Activated CD4-positive, alpha-beta T cell treated with anti-CD3 and anti-CD28 coated beads, Interleukin-2, amount 50 U/mL, for 16 hours (primary cell): ENCODE results near the gene PITRM1.
"Not testable (repeated sequence)": the region's sequence is repeated elsewhere in the genome, so short reads cannot be mapped to it uniquely, and the experiment has no call there.

Experiments used
- DNase-seq: peaks from one replicate; pipeline ENCODE4 v3.0.0-alpha.2; 2020

PITRM1 gene

GRCh38 chr10:3115685-3116084 is 56.9 kb downstream of the PITRM1 start:
- DNase-seq: no peak

DNA sequence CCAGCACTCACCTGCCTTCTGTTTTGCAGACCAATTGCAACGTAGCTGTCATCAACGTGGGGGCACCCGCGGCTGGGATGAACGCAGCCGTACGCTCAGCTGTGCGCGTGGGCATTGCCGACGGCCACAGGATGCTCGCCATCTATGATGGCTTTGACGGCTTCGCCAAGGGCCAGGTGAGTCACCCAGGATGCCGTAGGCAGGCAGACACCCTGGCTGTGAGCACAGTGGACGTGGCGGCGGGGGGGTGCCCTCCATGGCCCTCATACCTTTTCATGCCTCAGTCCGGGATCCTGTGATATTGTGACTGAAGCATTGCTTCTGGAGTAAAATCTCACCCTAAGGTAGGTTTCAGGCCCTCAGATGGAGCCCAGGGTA is 59.2 kb downstream of the PITRM1 start:
- DNase-seq: no peak

GRCh38 chr10:3111621-3112163 is 60.9 kb downstream of the PITRM1 start:
- no peak for DNase-seq

DNA sequence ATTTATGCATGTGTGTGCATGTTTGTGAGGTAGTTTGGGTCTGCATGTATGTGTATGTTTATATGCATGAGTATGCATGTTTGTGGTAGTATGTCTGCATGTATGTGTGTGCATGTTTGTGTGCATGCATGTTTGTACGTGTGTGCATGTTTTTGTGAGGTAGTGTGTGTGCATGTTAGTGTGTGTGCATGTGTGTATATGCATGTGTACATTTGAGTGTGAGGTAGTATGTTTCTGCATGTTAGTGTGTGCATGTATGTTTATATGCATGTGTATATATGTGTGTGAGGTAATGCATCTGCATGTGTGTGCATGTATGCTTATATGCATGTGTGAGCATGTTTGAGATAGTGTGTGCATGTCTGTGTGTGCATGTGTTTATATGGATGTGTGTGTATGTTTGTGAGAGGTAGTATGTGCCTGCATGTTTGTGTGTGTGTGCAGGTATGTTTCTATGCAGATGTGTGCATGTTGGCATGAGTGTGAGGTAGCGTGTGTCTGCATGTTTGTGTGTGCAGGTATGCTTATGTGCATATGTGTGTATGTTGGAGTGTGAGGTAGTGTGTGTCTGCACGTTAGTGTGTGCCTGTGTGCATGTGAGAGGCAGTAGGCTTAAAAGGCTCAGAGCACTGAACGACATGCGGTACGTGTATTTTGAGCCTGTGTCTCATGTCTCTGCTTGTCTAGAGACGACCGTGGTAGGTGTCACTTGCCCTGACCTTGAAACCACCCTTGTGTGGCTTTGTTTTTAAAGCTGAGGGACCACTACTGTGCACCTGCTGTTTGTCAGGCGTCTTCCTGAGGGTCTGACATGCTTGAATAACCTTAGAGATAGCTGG is 61.6 kb downstream of the PITRM1 start:
- no peak for DNase-seq

DNA sequence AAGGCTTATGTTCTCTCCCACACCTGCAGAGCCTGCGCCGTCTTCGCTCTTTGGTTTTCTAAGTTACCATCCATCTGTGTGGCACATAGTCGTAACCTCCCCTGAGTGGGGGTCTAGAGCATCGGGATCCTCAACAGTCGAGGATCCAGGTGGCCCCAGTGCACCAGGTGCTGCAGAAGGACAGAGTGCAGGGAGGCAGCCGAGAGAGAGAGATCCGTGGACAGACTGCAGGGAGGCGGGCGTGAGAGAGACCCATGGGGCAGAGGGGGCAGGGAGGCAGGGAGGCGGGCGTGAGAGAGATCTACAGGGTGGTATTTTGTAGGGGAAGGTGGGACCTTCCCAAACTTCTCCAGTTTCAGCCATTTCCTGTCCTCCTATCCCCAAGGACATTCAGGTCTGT is 62.9 kb downstream of the PITRM1 start:
- DNase-seq: no peak

- no peak for DNase-seq
Measured at GRCh38 chr10:3109196-3109595, 63.4 kb downstream of the PITRM1 start.

DNA sequence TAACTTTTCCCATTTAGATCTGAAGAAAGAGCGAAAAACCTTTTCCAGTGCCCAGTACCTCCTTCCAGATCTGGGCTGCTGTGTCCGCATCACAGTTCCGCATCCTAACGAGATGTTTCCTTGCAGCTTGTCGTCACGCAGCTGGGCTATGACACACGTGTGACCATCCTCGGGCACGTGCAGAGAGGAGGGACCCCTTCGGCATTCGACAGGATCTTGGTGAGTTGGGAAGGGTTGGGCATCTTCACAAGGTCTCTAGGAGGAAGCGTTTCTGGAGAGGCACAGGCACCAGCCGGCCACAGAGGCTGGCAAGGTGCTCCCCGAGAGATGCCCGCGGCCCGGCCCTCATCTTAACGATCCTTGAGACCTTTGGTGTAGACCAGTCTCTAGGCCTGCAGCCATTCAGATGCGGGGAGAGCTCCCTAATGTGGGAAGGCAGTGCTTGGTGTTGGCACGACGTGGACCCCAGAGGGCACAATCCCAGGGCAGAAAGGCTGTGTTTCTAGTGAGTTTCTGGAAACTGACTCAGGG is 63.9 kb downstream of the PITRM1 start:
- no peak for DNase-seq

- DNase-seq: no peak
Measured at GRCh38 chr10:3108033-3108432, 64.5 kb downstream of the PITRM1 start.

GRCh38 chr10:3107426-3107961 is 65.1 kb downstream of the PITRM1 start:
- DNase-seq: no peak

DNA sequence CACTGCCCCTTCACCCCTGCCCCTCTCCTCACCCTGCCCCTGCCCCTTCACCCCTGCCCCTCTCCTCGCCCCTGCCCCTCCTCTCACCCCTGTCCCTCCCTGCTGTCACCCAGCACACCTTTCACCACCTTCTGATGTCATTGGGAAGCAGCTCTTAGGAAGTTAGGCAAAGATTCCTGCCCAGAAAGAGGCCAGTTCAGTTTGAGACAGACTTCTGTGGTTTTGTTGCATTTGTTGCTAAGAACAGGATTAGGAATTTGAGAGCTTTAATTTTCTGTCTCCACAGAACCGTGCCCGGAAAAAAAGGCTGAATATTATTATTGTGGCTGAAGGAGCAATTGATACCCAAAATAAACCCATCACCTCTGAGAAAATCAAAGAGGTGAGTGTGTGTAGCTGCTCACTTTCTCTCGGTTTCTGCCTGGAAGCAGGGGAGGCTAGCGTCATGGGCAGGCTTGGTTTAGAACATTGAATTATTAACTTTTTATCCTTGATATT is 65.6 kb downstream of the PITRM1 start:
- no peak for DNase-seq

DNA sequence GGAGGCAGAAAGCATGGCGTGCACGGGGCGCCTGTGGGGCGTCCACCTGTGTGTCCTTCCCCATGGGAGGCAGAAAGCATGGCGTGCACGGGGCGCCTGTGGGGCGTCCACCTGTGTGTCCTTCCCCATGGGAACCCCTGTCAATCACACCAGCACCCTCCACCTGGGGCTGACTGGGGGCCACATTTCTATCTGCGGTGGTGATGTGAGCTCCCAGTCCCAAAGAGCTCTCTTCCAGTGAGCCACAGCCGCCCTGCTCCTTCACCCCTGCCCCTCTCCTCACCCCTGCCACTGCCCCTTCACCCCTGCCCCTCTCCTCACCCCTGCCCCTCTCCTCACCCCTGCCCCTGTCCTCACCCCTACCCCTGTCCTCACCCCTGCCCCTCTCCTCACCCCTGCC is 66.3 kb downstream of the PITRM1 start:
- not testable (repeated sequence) for DNase-seq

- no peak for DNase-seq
Measured at GRCh38 chr10:3105905-3106304, 66.7 kb downstream of the PITRM1 start.

DNA sequence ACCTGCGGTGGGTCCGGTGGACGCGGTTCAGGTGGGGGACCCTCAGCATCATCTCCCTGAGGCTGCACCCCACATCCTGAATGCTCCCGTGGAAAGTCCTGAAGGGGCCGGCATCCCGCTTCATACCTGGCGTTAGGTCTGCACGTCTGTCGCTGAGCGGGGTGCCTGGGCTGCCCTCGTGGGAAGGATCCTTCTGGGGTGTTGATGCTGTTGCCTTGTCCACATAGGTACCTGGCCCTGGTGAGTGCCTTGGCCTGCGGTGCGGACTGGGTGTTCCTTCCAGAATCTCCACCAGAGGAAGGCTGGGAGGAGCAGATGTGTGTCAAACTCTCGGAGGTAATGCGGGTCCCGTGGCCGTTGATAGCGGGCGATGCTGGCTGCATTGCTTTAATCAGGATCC is 67.4 kb downstream of the PITRM1 start:
- no peak for DNase-seq

DNA sequence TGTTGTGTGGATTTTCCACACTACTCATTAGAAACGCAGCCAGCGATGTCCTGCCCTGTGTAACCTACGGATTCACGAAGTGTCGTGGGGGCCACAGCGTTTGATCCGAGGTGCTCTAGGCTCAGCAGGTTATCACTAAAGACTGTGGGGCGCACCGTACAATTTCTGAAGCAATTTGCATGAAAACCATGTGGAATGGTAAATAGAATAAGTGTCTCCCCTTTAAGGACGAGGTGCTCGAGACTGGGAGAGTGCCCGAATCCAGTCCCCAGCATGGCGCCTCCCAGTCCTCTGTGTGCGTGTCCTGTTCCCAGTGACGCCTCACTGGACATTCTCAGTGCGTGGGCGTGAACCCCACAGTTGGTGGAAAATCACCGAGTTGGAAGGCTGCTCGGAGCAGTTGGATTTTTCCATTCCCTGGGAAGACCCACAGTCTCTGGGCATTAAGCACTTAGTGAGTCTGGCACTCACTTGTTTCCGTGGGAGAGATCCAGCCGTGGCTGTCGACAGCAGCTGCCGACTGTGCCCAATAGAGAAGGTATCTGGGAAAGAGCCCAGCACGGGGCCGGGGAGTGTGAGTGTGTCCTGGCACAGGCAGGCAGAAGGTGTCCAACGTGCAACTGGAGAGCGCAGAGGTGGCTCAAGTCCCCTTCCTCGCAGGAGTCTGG is 68.2 kb downstream of the PITRM1 start:
- no peak for DNase-seq

DNA sequence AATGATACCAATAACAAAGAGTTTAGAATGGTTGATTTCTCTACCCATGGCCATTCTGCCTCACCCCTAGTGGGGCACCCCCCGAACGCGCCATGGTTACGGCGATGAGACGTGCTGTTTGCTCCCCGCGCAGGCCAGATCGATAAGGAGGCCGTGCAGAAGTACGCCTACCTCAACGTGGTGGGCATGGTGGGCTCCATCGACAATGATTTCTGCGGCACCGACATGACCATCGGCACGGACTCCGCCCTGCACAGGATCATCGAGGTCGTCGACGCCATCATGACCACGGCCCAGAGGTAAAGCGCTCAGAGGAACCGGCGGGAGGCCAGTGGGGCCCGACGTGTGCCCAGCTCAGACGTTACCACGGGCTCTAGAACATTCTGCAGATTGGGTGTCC is 68.9 kb downstream of the PITRM1 start:
- DNase-seq: no peak

GRCh38 chr10:3102720-3103427 is 69.7 kb downstream of the PITRM1 start:
- no peak for DNase-seq

GRCh38 chr10:3100856-3101640 is 71.5 kb downstream of the PITRM1 start:
- no peak for DNase-seq

DNA sequence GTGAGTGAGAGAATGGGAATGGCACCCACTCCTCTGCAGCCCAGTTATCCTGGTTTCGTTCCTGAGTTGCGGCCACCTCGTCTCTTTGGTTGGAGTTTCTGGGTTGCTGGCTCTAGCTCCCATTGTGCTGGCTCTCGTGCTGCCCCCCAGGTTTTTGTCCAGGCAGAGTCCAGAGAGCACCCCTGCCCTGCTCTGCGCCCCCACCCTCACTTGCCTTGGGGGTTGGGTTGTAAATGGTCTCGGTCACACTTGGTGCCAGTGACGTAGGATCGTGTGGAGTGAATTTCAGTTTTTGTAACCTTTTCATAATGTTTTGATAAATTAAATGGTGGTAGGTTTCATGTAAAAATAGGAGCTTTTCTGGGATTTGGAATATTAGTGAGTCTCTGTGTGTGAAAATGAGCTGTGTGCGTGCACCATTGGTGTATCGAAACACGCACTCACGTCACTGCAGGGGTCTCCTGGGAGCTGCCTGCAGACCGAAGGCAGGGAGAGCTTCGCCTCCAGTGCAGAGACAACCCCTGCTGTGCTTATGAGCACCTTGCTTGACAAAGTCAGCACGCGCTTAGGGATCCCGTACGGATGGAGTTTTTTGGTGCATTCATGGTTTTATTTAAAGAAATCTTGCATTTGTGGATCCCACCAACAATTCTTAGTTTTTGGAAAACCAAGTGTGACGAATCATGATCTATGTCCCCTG is 72.3 kb downstream of the PITRM1 start:
- no peak for DNase-seq

DNA sequence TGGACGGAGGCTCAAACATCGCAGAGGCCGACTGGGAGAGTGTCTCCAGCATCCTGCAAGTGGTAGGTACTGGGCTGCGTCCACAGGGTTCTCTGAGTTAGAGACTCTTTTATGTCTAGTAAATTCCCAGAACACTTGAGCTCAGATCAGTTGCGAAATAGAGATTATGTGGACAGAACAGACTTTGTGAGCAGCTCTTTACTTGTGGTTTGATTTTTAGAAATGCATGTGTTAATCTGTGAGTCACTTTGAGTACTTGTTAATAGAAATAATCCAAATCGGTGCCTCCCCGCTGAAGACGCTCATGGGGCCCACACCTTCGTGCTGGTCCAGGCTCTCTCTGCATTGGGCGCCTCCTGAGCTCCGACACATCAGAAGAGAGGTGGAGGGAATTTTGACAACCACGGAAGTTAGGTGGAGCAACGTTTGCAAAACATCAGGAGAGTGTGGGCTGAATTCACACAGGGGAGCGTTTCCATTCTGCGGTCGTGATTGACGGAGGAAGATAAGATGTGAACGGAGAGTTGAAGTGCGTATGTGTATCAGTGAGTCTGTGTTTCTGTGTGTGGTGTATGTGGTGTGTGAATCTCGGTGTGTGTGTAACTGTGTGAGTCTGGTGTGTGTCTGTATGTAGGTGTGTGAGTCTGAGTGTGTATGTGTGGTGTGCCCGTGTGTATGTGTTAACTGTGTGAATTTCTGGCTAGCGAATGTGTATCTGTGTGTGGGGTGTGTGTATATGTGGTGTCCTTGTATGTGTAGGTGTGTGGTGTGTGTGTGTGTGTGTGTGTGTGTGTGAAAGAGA is 73.1 kb downstream of the PITRM1 start:
- no peak for DNase-seq

- DNase-seq: no peak
Measured at GRCh38 chr10:3098689-3099088, 73.9 kb downstream of the PITRM1 start.

- no peak for DNase-seq
Measured at GRCh38 chr10:3097160-3097559, 75.4 kb downstream of the PITRM1 start.
